Brain microvascular endothelial cell (primary cell): ENCODE measurements around the gene TMEM204.
A peak's percentile ranks its signal among the peaks of the same experiment; 100 is the strongest.

ENCODE experiments used
- DNase-seq: peaks from one replicate; pipeline ENCODE4 v3.0.0-alpha.2; 2020
- H3K27ac ChIP-seq: fragments of 250-450 bp; sonication (Bioruptor Pico); 2 replicates; pipeline ENCODE4 v1.5.1; 2020; ENCODE audit warnings: mild to moderate bottlenecking, moderate library complexity
- H3K27me3 ChIP-seq: fragments of 250-450 bp; sonication (Bioruptor Pico); replicated peaks from 2 replicates; pipeline ENCODE4 v1.5.1; 2020; ENCODE audit warnings: mild to moderate bottlenecking
- H3K36me3 ChIP-seq: fragments of 250-450 bp; sonication (Bioruptor Pico); replicated peaks from 2 replicates; pipeline ENCODE4 v1.5.1; 2020; ENCODE audit warnings: mild to moderate bottlenecking
- H3K4me3 ChIP-seq: 2 replicates; pipeline ENCODE4 v1.5.1; 2011; ENCODE audit warnings: low read depth, mild to moderate bottlenecking, control low read depth, low read length, moderate library complexity
- CTCF ChIP-seq: IDR thresholded peaks from 2 replicates; pipeline ENCODE4 v1.5.1; 2011; ENCODE audit warnings: low read depth, mild to moderate bottlenecking, moderate library complexity, low read length, control low read depth, inconsistent platforms; ENCODE audit errors: missing control alignments
- in situ Hi-C: cut with HindIII; loops from 2 replicates; pipeline ENCODE4 v1.10.0; 2017; ENCODE audit warnings: low sequenced_read_pairs, low pct_ligation_motif_present

Gene TMEM204

DNA sequence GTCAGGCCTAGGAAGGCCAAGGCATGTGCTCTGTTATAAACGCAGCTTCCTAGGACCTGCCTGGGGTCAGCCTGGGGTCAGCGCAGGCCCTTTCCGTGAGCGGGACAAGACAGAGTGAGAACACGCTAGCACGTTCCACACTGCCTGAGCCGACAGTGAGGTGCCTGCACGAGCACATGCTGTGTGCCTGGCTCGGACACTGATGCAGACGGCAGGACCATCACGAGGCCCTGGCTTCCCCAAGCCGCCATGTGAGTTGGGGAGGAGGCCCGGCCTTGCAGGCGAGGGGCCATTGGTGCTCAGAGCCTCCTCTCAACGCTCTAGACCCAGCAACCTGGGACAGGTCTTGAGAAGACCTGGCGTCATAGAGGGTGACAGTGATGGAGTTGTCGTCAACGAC, 9.1 kb downstream of the TMEM204 start:
- no peak for TF ChIP-seq CTCF
- H3K27me3 ChIP-seq, result no peaks in the 10 kb centered on the region
- in situ Hi-C loops, result no loop called here
- no peak overlapping the region for H3K27ac ChIP-seq
- H3K36me3 ChIP-seq, result peaks cover 28% of the 10 kb centered on the region
- no peak overlapping the region for H3K4me3 ChIP-seq
- DNase-seq, result no peak

GRCh38 chr16:1543085-1543896, 9.8 kb downstream of the TMEM204 start:
- peaks cover 20% of the 10 kb centered on the region for H3K36me3 ChIP-seq
- peak; percentile 29 for TF ChIP-seq CTCF
- in situ Hi-C loops, result no loop called here

DNA sequence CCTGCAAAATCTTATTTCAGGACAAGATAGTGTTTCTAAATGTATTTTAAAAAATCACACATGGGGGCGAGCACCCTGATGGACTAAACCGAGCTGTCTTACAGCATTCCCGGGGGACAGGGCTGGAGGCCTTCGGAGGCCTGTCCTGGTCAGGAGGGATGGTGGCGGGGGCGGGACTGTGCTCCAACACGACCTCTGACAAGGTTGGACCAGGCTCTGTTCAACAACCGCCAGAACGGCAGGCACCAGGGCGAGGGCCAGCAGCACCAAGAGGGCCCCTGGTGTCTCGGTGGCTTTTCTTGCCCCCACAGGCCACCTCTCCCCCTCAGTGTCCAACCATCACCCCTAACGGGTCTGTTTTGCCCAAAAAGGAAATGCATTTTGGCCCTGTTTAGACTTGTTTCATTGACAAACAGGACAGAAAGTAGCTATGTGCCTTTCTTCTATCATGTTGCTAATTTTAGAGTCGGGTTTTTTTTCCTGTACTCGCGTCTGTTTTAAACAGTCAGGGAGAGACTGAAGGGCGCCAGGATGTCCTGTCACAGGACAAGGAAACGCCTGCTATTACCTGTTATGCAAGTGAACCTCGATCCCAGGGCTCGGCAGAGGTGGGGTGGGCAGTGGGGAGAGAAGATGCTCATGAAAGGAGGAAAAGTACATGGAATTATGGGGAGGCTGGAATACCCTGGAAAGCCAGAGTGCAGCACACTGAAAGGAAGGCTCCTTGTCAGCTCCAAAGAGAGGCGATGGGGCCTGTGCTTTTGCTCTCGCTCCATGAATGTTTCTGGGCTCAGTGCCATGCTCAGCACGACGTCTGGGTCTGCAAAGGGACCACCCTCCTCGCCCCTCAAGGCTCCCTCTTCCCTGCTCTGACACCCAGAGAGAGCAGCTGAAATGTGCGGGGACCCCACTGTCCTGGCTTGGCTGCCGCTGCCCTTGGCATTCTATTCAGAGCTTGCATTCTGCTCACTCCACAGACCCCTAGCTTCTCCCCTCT, 11.9 kb downstream of the TMEM204 start:
- Histone ChIP-seq H3K36me3 (peaks cover 15% of the 10 kb centered on the region), H3K27me3 (no peaks in the 10 kb centered on the region), H3K4me3 (no peak overlapping the region), H3K27ac (no peak overlapping the region)
- DNase-seq, result no peak
- TF ChIP-seq CTCF, result no peak
- in situ Hi-C loops, result no loop called here

More at GRCh38 chr16:1543085-1543896, 9.8 kb downstream of the TMEM204 start:
- Histone ChIP-seq H3K4me3 (no peak overlapping the region), H3K27ac (peak overlapping the region; percentile 35), H3K27me3 (no peaks in the 10 kb centered on the region)
- peak; percentile 71 for DNase-seq

DNA sequence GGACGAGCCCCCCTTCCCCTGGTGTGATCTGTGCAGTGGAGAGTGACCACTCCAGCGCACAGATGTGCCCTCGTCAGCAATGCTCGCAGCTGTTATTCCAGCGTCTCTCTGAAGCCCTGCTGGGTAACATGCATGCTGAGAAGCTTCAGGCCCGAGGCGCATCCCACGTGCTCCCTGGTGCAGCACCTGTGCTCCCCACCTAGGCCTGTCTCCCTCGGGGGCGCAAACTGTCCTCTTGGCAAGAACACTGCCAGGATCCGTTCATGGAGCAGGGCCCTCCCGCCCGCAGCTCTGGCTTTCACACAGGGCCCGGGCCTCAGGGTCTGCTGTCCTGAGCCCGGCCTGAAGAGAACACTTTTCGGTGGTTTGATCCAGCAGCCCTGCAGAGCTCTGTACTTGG, 13.0 kb downstream of the TMEM204 start:
- H3K4me3 ChIP-seq, result no peak overlapping the region
- in situ Hi-C loops, result no loop called here
- no peak overlapping the region for H3K27ac ChIP-seq
- TF ChIP-seq CTCF, result no peak
- no peak for DNase-seq
- peaks cover 11% of the 10 kb centered on the region for H3K36me3 ChIP-seq
- no peaks in the 10 kb centered on the region for H3K27me3 ChIP-seq

- TF ChIP-seq CTCF, result no peak
- Histone ChIP-seq H3K27ac (no peak overlapping the region), H3K27me3 (no peaks in the 10 kb centered on the region), H3K4me3 (no peak overlapping the region), H3K36me3 (peaks cover 7% of the 10 kb centered on the region)
- DNase-seq, result no peak
- in situ Hi-C loops, result no loop called here
These were observed 14.8 kb downstream of the TMEM204 start for GRCh38 chr16:1548233-1548632.
